BJ (cell line): ENCODE results near the gene GSG1. TPM values are rescaled to one million over a fixed set of nuclear protein-coding genes. Genes with fewer than 3 reads are reported as not detected.
A peak's percentile ranks its signal among the peaks of the same experiment; 100 is the strongest.
"Not testable (repeated sequence)": the region's sequence is repeated elsewhere in the genome, so short reads cannot be mapped to it uniquely, and the experiment has no call there.

ENCODE experiments used
- CTCF ChIA-PET: fragments of 350-600 bp; formaldehyde crosslinking; extraction: SDS; loops from one replicate; lab custom pipeline; 2021; ENCODE audit warnings: antibody characterized with exemption, inconsistent platforms; lab: Yijun Ruan, JAX
- POLR2A ChIA-PET: fragments of 300-600 bp; sonication (Branson Sonifier 250); formaldehyde crosslinking; extraction: SDS; loops from one replicate; lab custom pipeline; 2021; ENCODE audit warnings: antibody characterized with exemption; lab: Charles Lee
- DNase-seq: peaks from one replicate; pipeline ENCODE4 v3.0.0-alpha.2; 2011; ENCODE audit warnings: low read depth
- H3K27me3 ChIP-seq: 2 replicates; pipeline ENCODE4 v1.6.0; 2011; ENCODE audit warnings: low read length; ENCODE audit not compliant: control insufficient read depth, insufficient read depth
- H3K36me3 ChIP-seq: 2 replicates; pipeline ENCODE4 v1.5.1; 2011; ENCODE audit warnings: low read length; ENCODE audit not compliant: control insufficient read depth, insufficient read depth
- H3K4me3 ChIP-seq: 2 replicates; pipeline ENCODE4 v1.5.1; 2011; ENCODE audit warnings: low read depth, mild to moderate bottlenecking, control low read depth, low read length
- CTCF ChIP-seq: IDR thresholded peaks from 2 replicates; pipeline ENCODE4 v1.5.1; 2011; ENCODE audit warnings: low read depth, mild to moderate bottlenecking, control low read depth, inconsistent platforms, low read length, moderate library complexity; ENCODE audit not compliant: insufficient read depth
- polyA plus RNA-seq: library from polyadenylated mRNA; depleted of rRNA; stranded (reverse); fragments of >200 nt; gene quantifications from 2 replicates; pipeline ENCODE4 v1.2.3, GENCODE V29; 2011

Gene GSG1
- polyA plus RNA-seq, 1 experiment, result 0.26 TPM

DNA sequence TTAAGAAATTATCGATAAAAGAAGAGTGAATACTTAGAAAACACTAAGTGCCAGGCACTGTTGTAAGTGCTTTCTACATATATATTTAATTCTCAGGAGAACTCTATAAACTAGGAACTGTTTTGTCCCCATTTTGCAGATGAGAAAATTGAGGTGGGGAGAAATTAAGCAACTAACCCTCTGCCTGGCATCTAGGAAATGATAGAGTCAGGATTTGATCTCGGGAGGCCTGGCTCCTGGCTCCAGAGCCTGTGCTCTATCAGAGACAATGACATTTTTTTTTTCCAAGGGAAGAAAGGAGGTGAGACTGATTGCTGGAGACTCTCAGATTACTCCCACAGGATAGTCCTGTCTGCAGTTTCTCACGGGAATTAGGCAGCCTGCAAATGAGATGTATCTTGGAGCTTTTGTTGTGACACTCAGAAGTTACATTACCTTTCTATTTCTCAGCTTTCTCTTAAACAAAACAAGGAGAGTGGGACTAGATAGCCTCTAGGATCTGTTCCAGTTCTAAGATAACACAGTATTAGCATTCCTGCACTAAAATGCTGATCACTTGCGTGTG is 60.7 kb downstream of the GSG1 start:
- no peak for DNase-seq
- TF ChIP-seq CTCF, result no peak
- H3K27me3 ChIP-seq, result peaks cover 3% of the 10 kb centered on the region; the same call in 1 of the 2 replicates
- CTCF ChIA-PET, result interaction anchor here (1.0 to 1.1 kb wide), 3 partner anchors 8 to 170 kb away, joined by 3 to 9 read pairs (median 6); no protein-coding TSS in a partner anchor
- POLR2A ChIA-PET, result no interaction called here
- H3K36me3 ChIP-seq, result no peaks in the 10 kb centered on the region
- no peak overlapping the region for H3K4me3 ChIP-seq

GRCh38 chr12:13041224-13041623 is 62.2 kb downstream of the GSG1 start:
- DNase-seq, result no peak
- Histone ChIP-seq H3K27me3 (peaks cover 3% of the 10 kb centered on the region; the same call in 1 of the 2 replicates), H3K36me3 (no peaks in the 10 kb centered on the region), H3K4me3 (no peak overlapping the region)
- ChIA-PET CTCF (interaction anchor here (1.2 kb wide), 1 partner anchor 17 kb away, joined by 4 read pairs; no protein-coding TSS in a partner anchor), POLR2A (no interaction called here)
- TF ChIP-seq CTCF, result no peak

GRCh38 chr12:13039328-13039956 is 64.0 kb downstream of the GSG1 start:
- Histone ChIP-seq H3K36me3 (no peaks in the 10 kb centered on the region), H3K27me3 (peaks cover 3% of the 10 kb centered on the region; the same call in 1 of the 2 replicates), H3K4me3 (no peak overlapping the region)
- POLR2A ChIA-PET, result no interaction called here
- CTCF ChIA-PET, result interaction anchor here (1.0 to 3.4 kb wide), 5 partner anchors 11 to 216 kb away, joined by 3 to 18 read pairs (median 4); no protein-coding TSS in a partner anchor
- no peak for TF ChIP-seq CTCF
- no peak for DNase-seq

DNA sequence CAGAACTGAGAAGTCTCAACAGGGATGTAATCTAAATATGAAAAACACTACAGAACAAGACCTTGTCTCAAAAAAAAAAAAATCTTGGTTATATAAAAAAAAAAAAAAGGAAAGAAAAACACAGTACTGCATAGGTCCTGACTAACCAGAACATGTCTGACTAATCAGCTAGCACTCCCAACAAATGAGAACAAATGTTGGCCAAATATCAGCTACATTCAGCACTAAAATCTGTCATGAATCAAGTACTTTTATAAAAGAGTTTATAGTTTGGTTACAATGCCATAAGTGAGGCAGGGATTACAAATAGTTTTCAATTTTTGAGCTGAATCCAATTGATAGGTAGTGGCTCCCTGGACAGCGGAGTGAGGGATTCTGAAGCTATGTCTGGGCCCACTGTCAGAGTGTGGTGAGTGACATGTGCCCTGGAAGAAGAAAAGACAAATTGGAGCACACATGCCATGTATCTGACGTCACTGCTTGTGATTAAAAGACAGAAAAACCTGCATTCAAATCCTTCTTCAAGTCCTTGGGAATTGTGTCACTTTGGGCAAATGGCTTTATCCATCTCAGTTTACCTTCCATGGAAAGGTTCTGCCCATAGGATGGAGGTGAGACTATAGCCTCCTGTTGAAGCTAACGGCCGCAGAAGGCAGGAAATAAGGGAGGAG is 64.8 kb downstream of the GSG1 start:
- DNase-seq, result peak; percentile 61
- Histone ChIP-seq H3K36me3 (no peaks in the 10 kb centered on the region), H3K27me3 (peaks cover 2% of the 10 kb centered on the region; the same call in 1 of the 2 replicates), H3K4me3 (no peak overlapping the region)
- POLR2A ChIA-PET, result interaction anchor here (0.6 kb wide), 1 partner anchor 141 kb away, joined by 4 read pairs; no protein-coding TSS in a partner anchor
- CTCF ChIA-PET, result interaction anchor here (0.9 to 3.4 kb wide), 6 partner anchors 11 to 217 kb away, joined by 3 to 18 read pairs (median 4); no protein-coding TSS in a partner anchor
- TF ChIP-seq CTCF, result no peak

GRCh38 chr12:13036881-13037280 is 66.6 kb downstream of the GSG1 start:
- no peak for TF ChIP-seq CTCF
- no peak for DNase-seq
- H3K4me3 ChIP-seq, result no peak overlapping the region
- ChIA-PET POLR2A (no interaction called here), CTCF (interaction anchor here (3.4 kb wide), 1 partner anchor 13 kb away, joined by 14 read pairs; no protein-coding TSS in a partner anchor)
- H3K27me3 ChIP-seq, result no peaks in the 10 kb centered on the region
- no peaks in the 10 kb centered on the region for H3K36me3 ChIP-seq

GRCh38 chr12:13035335-13035734 is 68.1 kb downstream of the GSG1 start:
- not testable (repeated sequence) for H3K4me3 ChIP-seq, H3K27me3 ChIP-seq, H3K36me3 ChIP-seq, DNase-seq
- ChIA-PET CTCF (interaction anchor here (0.6 to 2.5 kb wide), 4 partner anchors 8 to 221 kb away, joined by 3 to 12 read pairs (median 4); no protein-coding TSS in a partner anchor), POLR2A (interaction anchor here (0.7 kb wide), 1 partner anchor 11 kb away, joined by 16 read pairs; no protein-coding TSS in a partner anchor)
